NCI-H524 treated with DMSO at 0.1 percent for 48 hours (cell line): ENCODE measurements around the gene EXPH5.
"Not testable (repeated sequence)": the region's sequence is repeated elsewhere in the genome, so short reads cannot be mapped to it uniquely, and the experiment has no call there.

Source experiments
- DNase-seq: peaks from one replicate; lab custom pipeline; 2025; lab: John Stamatoyannopoulos, UW

EXPH5 gene

GRCh38 chr11:108599978-108600377 is 6.4 kb upstream of the EXPH5 start:
- no peak for DNase-seq

- no peak for DNase-seq
Observed at GRCh38 chr11:108597736-108598355, 4.3 kb upstream of the EXPH5 start.

GRCh38 chr11:108596701-108597100 is 3.1 kb upstream of the EXPH5 start:
- no peak for DNase-seq

GRCh38 chr11:108593923-108594434 is 411 bp upstream of the EXPH5 start:
- no peak for DNase-seq

GRCh38 chr11:108592591-108593213 is 866 bp downstream of the EXPH5 start:
- no peak for DNase-seq

- no peak for DNase-seq
Observed at GRCh38 chr11:108591893-108592292, 1.7 kb downstream of the EXPH5 start.

- no peak for DNase-seq
Observed at GRCh38 chr11:108589136-108589535, 4.4 kb downstream of the EXPH5 start.

GRCh38 chr11:108588287-108588686 is 5.3 kb downstream of the EXPH5 start:
- DNase-seq: no peak

GRCh38 chr11:108587109-108587508 is 6.5 kb downstream of the EXPH5 start:
- DNase-seq: no peak

- no peak for DNase-seq
Observed at GRCh38 chr11:108586600-108586999, 7.0 kb downstream of the EXPH5 start.

- DNase-seq: not testable (repeated sequence)
Observed at GRCh38 chr11:108586185-108586584, 7.4 kb downstream of the EXPH5 start.

GRCh38 chr11:108584973-108585372 is 8.6 kb downstream of the EXPH5 start:
- no peak for DNase-seq

- no peak for DNase-seq
Observed at GRCh38 chr11:108580645-108581044, 12.9 kb downstream of the EXPH5 start.

- DNase-seq: no peak
Observed at GRCh38 chr11:108580043-108580442, 13.5 kb downstream of the EXPH5 start.

- no peak for DNase-seq
Observed at GRCh38 chr11:108576523-108576922, 17.0 kb downstream of the EXPH5 start.

GRCh38 chr11:108574675-108575074 is 18.9 kb downstream of the EXPH5 start:
- no peak for DNase-seq

- DNase-seq: no peak
Observed at GRCh38 chr11:108571001-108571400, 22.6 kb downstream of the EXPH5 start.

GRCh38 chr11:108569896-108570295 is 23.7 kb downstream of the EXPH5 start:
- DNase-seq: no peak

- no peak for DNase-seq
Observed at GRCh38 chr11:108568195-108568858, 25.2 kb downstream of the EXPH5 start.

- no peak for DNase-seq
Observed at GRCh38 chr11:108565653-108566052, 27.9 kb downstream of the EXPH5 start.

- DNase-seq: no peak
Observed at GRCh38 chr11:108562746-108563581, 30.6 kb downstream of the EXPH5 start.

- no peak for DNase-seq
Observed at GRCh38 chr11:108561535-108561991, 32.0 kb downstream of the EXPH5 start.
